GM18520 (cell line): ENCODE data around the gene NFKBIA.
"Not testable (repeated sequence)": the region's sequence is repeated elsewhere in the genome, so short reads cannot be mapped to it uniquely, and the experiment has no call there.

ENCODE experiments used
- ATAC-seq: cut with Tn5 transposase; IDR thresholded peaks from one replicate; pipeline ENCODE4 v1.9.1; 2021; ENCODE audit not compliant: unreplicated experiment

Gene NFKBIA

DNA sequence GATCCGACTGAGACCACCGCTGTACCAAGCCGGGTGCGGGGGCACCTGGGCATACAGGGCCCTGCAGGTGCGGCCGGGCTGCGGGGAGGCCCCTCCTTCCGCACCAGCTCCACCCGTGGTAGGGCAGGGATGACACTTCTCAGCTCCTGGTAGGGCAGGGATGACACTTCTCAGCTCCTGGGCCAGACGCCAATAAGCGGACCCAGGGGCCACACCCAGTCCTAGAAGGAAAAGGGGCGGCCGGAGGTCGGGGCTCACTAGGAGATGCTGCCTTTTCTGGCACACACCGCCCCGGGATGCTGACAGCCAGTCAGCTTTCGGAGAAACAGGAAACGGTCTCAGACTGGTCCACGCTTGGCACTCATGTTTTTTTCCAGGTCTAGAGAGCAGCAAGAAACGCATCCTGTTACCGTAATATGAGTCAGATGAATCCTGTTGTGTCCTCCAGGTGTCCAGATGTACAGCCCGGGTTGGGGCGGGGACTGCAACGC lies 34.8 kb downstream of the NFKBIA start:
- ATAC-seq = no peak

- no peak for ATAC-seq
Measured at GRCh38 chr14:35368583-35369392, 35.8 kb downstream of the NFKBIA start.

- no peak for ATAC-seq
Measured at GRCh38 chr14:35368139-35368460, 36.4 kb downstream of the NFKBIA start.

DNA sequence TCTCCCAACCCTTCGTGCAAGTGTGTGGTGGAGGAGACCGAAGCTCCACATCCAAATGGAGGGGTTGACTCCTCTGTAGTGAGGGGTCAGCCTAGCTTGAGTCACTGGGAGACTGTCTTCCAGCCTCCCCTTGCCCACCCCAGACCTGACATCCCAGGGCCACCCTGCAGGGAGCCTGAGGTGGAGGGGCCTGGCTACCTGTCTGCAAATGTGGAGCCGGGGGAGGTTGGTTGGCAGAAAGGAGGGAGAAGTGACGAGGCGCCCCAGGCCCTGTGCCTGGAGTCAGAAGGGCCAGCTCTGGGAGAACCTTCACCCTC lies 37.5 kb downstream of the NFKBIA start:
- no peak for ATAC-seq

DNA sequence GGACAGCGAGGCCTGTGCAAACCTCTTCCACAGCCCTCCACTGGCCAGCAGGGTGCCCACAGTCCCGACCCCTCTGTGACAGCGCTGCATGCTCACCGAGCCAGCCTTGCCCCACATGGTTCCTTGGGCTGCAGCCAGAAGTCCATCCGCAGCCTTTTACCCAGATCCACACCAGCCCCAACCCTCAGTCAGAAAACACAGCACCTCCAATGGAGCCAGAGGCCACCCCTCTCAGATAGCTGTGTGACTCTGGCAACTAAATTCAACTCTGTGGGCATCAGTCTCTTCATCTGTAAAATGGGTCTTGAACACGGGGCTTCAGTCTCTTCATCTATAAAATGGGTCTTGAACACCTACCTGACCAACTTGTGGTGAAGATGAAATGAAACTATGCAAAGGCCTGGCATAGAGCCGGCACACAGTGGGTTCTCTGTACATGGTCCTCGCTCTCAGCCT lies 38.0 kb downstream of the NFKBIA start:
- ATAC-seq = no peak

DNA sequence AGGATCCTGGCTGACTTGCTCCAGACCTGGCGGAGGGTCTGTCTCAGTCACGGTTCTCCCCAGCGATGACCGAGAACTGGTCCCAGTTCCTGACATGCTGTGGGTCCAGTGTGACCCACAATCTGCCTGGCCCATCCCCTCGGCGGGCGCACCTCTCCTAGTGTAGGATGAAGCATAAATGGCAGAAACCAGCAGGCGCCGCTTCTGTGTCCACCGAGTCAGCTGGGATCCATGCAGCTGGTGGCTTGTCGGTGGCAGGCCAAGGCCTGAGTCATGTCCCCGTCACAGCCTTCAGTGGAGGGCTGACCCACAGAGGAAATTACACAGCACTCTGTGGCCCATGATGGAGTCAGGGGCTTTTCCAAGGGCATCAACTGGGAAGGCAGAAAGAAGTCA lies 38.5 kb downstream of the NFKBIA start:
- ATAC-seq = no peak

DNA sequence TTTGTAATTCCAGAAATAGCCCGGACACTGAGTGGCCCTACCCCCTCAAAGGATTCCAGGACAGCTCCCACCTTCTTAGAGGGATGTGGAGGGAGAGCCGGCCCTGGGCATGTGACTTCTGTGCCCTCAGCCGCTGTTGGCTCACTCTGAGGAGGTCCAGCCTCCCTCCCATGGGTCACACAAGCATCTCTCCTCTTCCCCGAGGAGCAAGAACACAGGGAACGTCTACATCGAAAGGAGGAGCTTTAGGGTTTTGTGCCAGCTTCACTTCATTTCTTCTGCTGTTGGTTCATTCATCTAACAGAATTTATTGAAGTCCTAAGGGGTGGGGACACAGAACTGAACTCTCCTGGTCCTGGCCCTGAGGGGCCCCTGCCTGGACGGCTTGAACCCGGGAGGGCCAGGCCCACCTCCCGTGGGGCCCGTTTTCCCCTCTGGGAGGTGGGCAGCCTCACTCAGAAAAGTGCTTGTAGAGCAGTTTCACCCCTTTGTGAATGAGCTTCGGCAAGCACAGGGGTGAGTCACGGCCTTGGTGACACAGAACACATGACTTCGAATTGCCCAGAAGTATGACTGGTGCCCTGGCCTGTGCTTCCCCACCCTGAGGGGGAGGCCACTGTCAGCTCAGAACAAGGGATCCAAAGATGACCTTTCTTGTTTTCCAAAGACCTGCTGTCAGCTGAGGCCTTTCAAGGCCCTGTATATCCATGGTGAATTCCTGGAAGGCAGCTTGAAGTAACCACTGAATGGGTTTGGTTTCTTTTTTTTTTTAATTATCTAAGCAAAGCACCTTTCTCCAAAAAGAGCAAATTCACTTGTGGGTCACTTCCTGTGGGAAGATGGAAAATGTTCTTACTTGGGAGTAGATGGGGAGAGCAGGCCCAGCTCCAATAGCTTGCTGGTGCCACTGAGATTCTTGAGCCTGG lies 39.2 kb downstream of the NFKBIA start:
- ATAC-seq = peak; percentile 76

GRCh38 chr14:35362911-35363374 lies 41.6 kb downstream of the NFKBIA start:
- no peak for ATAC-seq

GRCh38 chr14:35362450-35362849 lies 42.1 kb downstream of the NFKBIA start:
- no peak for ATAC-seq

DNA sequence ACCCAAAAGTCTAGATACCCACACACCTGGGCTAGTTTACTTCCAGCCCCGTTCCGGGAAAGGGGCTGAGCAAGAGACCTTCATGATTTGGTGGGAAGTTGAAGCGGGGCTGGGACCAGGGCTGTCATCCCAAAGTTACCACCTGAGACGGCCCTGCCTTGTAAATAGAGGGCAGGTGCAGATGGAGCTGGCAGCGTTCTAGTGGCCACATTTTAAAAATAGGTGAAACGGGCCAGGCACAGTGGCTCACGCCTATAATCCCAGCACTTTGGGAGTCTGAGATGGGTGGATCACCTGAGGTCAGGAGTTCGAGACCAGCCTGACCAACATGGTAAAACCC lies 43.4 kb downstream of the NFKBIA start:
- ATAC-seq = no peak

- ATAC-seq = not testable (repeated sequence)
Measured at GRCh38 chr14:35359655-35360054, 44.9 kb downstream of the NFKBIA start.

- ATAC-seq = no peak
Measured at GRCh38 chr14:35355981-35356841, 48.3 kb downstream of the NFKBIA start.

- ATAC-seq = not testable (repeated sequence)
Measured at GRCh38 chr14:35355235-35355634, 49.3 kb downstream of the NFKBIA start.

DNA sequence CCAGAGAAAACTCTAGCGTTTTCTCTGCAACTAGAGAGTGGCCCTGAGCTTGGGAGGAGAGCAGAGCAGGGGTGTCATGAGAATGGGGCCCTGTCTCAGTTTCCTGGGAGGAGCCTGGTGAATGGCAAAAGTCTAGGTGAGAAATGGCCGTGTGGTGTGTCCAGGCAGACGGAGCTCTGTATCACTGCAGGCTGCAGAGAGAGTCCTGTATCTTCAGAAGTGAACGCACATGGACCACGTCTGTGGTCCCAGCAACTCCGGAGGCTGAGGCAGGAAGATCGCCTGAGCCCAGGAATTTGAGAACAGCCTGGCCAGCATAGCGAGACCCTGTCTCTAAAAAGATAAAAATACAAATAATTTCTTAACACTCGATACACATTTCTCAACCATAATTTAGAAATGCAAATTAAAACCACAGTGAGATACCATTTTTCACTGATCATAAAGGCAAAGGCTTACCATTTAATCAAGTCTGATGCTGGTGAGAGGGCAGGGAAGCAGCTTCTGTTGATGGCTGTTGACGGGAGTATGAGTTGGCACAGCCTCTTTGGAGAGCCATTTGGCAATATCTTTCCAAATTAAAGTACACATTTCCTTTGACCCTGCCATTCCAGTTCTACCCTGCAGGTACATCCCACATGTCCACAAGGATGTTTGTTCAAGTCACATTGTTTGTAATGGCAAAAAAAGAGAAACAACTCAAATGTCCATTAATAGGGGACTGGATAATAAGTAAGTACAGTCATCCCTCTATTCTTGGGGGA lies 51.0 kb downstream of the NFKBIA start:
- ATAC-seq = no peak

GRCh38 chr14:35352274-35353233 lies 52.0 kb downstream of the NFKBIA start:
- ATAC-seq = no peak

- no peak for ATAC-seq
Measured at GRCh38 chr14:35351897-35352273, 52.7 kb downstream of the NFKBIA start.
